ENCODE measurements around the gene PDZD7. TPM values are rescaled to one million over a fixed set of nuclear protein-coding genes. Genes with fewer than 3 reads are reported as not detected.

Gene PDZD7
- polyA plus RNA-seq, 6 donors from 2014 or later = 0.23 to 0.87 TPM; not detected in 4

DNA sequence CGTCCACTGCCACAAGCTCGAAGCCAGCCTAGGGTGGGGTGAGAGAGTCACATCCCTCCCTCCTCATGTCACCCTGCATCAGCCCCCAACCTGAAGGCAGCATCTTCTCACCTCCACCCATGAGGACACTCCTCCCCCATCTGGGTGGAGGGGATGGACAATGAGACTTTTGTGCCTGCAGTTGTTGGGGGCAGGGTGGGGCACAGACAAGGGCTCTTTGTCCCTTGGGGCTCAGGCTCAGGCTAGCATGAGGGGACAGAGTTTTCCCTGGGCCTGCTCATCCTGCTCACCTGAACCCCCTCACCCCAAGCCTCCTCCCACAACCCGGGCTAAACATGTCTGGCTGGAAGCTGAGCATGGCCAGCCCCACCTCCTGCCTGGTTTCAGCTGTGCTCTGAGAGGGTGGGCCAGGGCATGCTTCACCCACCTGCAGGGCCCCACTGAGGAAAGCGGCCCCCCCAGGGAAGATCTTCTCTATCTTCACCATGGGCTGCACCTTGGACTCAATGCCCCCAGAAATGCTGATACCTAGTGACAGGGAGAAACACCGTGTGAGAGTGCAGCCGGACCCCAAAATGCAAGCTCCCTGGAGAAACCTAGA is 22.0 kb downstream of the PDZD7 start:
- ATAC-seq (ENCODE audit: low read depth in 2 of 2) (no peak), DNase-seq (no peak)
- H3K4me1 Mint-ChIP-seq = peaks cover 11 to 12% (median 12%) of the 10 kb centered on the region in 3 donors
- H3K36me3 Mint-ChIP-seq = no peaks in the 10 kb centered on the region
- H3K27ac Mint-ChIP-seq = peak overlapping the region in 1 of 6 donors; percentile 38
- H3K27me3 Mint-ChIP-seq = peaks cover 0 to 7% (median 6%) of the 10 kb centered on the region in 3 donors
- H3K4me3 Mint-ChIP-seq = no peak overlapping the region
- H3K9me3 Mint-ChIP-seq = no peaks in the 10 kb centered on the region

DNA sequence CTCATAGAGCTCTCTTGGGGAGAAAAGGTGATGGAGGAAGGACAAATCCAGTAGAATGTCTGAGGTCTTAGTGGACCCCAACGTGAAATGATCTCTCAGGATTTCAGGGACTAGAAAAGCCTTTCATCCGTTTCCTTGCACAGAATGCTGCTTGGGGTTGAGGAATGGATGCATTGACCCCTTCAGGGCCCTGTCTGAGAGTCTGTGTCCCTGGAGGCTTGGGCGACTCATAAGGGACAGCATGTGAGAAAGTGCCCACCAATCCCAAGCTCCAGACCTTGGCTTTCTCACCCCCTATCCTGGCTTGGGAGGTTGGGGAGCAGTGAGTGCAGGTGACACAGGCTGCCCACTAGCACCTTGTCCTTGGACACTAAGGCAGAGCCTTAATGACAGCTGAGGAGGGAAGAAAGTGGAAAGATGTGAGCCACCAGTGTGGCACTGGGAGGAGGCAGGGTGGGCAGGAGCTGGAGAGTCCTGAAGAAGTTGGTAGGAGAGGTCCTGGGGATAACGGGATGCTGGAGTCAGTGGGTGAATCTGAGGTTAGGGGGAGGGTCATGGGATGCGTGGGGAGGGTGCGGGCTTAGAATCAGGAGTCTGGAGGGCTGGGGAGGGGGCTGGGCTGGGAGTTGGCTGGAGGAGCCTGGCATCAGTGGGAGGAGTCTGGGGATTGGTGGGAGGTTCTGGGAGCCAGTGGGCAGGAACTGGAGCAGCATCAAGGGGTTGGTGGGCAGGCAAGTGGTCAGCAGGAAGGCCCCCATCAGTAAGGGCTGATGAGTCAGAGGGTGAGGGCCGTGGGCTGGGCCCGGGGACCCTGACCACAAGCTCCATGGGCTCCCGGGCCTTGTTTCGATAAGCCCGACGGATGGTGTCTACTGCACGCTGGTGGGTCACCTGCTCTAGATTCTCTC is 22.8 kb downstream of the PDZD7 start:
- H3K27me3 Mint-ChIP-seq = peaks cover 0 to 3% (median 2%) of the 10 kb centered on the region in 3 donors
- no peak overlapping the region for H3K4me3 Mint-ChIP-seq
- H3K36me3 Mint-ChIP-seq = no peaks in the 10 kb centered on the region
- H3K27ac Mint-ChIP-seq = peak overlapping the region in 1 of 6 donors; percentile 74
- H3K4me1 Mint-ChIP-seq = peaks cover 7 to 8% (median 7%) of the 10 kb centered on the region in 3 donors
- DNase-seq (no peak), ATAC-seq (ENCODE audit: low read depth in 2 of 2) (no peak)
- H3K9me3 Mint-ChIP-seq = no peaks in the 10 kb centered on the region

DNA sequence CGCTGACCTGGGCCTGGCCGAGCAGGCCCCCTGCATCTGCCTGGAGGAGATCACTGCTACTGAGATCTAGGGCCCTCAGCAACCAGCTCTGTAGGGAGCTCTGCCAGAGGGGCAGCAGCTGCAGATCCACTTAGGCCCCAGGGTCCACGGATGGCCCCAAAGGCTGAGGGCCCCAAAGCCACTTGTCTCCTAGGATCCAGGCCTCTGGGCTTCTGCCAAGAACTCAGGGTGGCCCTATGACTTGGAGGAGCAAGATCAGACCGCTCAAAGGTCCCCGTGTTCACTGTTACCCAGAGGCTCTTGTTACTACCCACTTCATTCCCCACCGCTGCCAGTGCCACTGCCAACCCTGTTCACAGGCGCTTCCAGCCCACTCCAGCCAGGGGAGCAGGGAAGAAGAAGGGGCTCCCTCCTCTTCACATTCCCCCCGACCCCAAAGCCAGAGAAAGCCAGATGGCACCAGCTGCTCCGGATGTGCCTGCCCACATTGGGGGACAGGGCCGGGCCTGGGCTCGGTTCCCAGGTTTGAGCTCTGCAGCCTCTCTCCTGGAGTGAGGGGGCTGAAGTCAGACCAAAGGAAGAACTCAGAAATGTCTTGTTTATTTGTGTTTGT is 23.7 kb downstream of the PDZD7 start:
- Mint-ChIP-seq H3K36me3 (no peaks in the 10 kb centered on the region), H3K4me1 (peaks cover 0 to 3% (median 0%) of the 10 kb centered on the region in 3 donors), H3K9me3 (no peaks in the 10 kb centered on the region)

DNA sequence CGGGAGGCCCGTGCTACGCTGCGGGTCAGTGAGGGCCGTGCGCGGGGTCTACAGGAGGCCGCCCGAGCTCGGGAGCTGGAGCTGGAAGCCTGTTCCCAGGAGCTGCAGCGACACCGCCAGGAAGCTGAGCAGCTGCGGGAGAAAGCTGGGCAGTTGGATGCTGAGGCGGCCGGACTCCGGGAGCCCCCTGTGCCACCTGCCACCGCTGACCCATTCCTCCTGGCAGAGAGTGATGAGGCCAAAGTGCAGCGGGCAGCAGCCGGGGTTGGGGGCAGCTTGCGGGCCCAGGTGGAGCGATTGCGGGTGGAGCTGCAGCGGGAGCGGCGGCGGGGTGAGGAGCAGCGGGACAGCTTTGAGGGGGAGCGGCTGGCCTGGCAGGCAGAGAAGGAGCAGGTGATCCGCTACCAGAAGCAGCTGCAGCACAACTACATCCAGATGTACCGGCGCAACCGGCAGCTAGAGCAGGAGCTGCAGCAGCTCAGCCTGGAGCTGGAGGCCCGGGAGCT is 24.3 kb downstream of the PDZD7 start:
- no peak for DNase-seq
- Mint-ChIP-seq H3K4me3 (no peak overlapping the region), H3K36me3 (no peaks in the 10 kb centered on the region), H3K4me1 (peaks cover 0 to 3% (median 0%) of the 10 kb centered on the region in 3 donors), H3K9me3 (no peaks in the 10 kb centered on the region), H3K27me3 (no peaks in the 10 kb centered on the region), H3K27ac (no peak overlapping the region)
- no peak for ATAC-seq (ENCODE audit: low read depth in 2 of 2)

More for the DNA sequence above, 23.7 kb downstream of the PDZD7 start:
- Mint-ChIP-seq H3K4me3 (no peak overlapping the region), H3K27ac (no peak overlapping the region), H3K27me3 (no peaks in the 10 kb centered on the region)
- ATAC-seq (ENCODE audit: low read depth in 2 of 2) (no peak), DNase-seq (no peak)

DNA sequence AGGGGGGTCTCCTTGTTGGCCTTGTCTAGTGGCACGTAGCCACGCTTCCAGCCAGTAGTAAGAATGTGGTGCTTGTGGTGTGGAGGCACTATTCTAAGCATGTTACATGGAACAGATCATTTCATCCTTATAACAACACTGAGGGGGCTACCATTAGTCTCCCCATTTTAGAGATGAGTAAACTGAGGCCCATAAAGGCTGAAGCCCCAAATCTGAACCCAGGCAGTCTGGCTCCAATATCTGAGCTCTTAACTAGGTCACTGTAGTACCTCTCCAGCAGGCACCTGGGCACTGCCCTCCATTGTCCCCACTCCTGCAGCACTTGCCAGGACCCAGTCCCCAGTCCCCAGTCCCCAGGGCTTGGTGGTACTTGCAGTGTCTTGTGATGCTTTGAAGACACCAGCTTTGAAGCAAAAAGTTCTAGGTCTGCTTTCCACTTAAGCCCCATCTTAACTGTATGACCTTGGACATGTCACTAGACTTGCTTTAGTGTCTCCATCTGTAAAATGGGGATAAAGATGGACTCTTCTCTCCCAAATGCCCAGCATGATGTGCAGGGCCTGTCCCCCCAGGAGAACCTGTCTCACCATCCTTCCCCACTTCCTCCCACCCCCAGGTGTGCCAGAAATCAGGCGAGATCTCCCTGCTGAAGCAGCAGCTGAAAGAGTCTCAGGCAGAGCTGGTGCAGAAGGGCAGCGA is 24.9 kb downstream of the PDZD7 start:
- Mint-ChIP-seq H3K9me3 (no peaks in the 10 kb centered on the region), H3K27ac (no peak overlapping the region), H3K4me3 (no peak overlapping the region), H3K4me1 (peaks cover 3 to 7% (median 6%) of the 10 kb centered on the region in 3 donors), H3K27me3 (no peaks in the 10 kb centered on the region), H3K36me3 (no peaks in the 10 kb centered on the region)
- DNase-seq (no peak), ATAC-seq (ENCODE audit: low read depth in 2 of 2) (no peak)

DNA sequence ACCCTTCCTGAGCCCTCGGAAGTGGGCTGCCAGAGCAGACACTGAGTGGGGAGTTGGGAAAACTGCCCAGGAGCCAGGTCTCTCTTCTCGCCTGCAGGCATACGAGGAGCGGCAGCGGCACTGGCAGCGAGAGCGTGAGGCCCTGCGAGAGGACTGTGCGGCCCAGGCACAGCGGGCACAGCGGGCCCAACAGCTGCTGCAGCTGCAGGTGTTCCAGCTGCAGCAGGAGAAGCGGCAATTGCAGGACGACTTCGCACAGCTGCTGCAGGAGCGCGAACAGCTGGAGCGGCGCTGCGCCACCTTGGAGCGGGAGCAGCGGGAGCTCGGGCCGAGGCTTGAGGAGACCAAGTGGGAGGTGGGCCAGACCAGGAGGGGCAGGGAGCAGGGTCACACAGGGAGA is 25.6 kb downstream of the PDZD7 start:
- Mint-ChIP-seq H3K4me3 (no peak overlapping the region), H3K27ac (no peak overlapping the region), H3K27me3 (no peaks in the 10 kb centered on the region), H3K4me1 (peaks cover 10% of the 10 kb centered on the region in 3 donors), H3K36me3 (no peaks in the 10 kb centered on the region), H3K9me3 (no peaks in the 10 kb centered on the region)
- DNase-seq (no peak), ATAC-seq (ENCODE audit: low read depth in 2 of 2) (no peak)

DNA sequence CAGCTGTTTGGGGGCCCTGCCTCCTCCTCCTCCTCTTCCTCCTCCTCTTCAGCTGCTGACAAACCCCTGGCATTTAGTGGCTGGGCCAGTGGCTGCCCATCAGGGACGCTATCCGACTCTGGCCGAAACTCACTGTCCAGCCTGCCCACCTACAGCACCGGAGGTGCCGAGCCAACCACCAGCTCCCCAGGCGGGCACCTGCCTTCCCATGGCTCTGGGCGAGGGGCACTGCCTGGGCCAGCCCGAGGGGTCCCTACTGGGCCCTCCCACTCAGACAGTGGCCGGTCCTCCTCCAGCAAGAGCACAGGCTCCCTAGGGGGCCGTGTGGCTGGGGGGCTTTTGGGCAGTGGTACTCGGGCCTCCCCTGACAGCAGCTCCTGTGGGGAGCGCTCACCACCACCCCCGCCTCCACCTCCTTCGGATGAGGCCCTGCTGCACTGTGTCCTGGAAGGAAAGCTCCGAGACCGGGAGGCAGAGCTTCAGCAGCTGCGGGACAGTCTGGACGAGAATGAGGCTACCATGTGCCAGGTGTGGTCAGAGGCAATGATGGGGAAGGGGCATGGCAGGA is 27.2 kb downstream of the PDZD7 start:
- Mint-ChIP-seq H3K27ac (no peak overlapping the region), H3K9me3 (no peaks in the 10 kb centered on the region), H3K36me3 (no peaks in the 10 kb centered on the region), H3K4me1 (peaks cover 12 to 17% (median 16%) of the 10 kb centered on the region in 3 donors), H3K27me3 (no peaks in the 10 kb centered on the region), H3K4me3 (peak overlapping the region in 1 of 8 donors; percentile 44)
- ATAC-seq (ENCODE audit: low read depth in 2 of 2) (no peak), DNase-seq (no peak)

DNA sequence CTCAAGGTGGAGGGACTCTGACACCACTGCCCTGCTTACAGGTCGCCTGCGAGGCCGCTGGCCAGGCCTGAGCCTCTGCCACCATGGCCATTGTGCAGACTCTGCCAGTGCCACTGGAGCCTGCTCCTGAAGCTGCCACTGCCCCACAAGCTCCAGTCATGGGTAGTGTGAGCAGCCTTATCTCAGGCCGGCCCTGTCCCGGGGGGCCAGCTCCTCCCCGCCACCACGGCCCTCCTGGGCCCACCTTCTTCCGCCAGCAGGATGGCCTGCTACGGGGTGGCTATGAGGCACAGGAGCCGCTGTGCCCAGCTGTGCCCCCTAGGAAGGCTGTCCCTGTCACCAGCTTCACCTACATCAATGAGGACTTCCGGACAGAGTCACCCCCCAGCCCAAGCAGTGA is 28.5 kb downstream of the PDZD7 start:
- ATAC-seq (ENCODE audit: low read depth in 2 of 2) = no peak
- H3K4me1 Mint-ChIP-seq = peaks cover 18 to 26% (median 26%) of the 10 kb centered on the region in 3 donors
- H3K4me3 Mint-ChIP-seq = no peak overlapping the region
- no peaks in the 10 kb centered on the region for H3K27me3 Mint-ChIP-seq
- no peaks in the 10 kb centered on the region for H3K9me3 Mint-ChIP-seq
- no peak for DNase-seq
- H3K36me3 Mint-ChIP-seq = no peaks in the 10 kb centered on the region
- no peak overlapping the region for H3K27ac Mint-ChIP-seq

DNA sequence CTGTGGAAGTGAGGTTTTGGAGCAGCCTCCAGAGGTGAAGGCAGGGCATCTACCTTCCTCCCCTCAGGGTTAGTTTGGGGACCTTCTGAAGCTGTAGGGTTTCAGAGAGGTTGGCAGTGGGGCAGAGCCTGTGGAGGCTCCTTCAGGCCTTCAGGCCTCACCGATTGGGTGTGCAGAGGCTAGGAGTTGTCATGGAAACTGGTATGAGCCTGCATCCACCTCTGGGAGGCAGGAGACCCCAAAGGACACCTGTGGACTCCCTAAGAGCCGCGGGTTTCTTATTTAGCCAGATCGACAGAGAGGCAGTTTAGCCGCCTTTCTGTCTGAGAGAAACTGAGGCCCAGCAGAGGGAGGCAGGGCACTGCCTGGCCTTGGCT is 29.3 kb downstream of the PDZD7 start:
- Mint-ChIP-seq H3K4me1 (peaks cover 18 to 28% (median 27%) of the 10 kb centered on the region in 3 donors), H3K4me3 (peak overlapping the region in 4 of 8 donors; percentile 63 to 84 (median 76)), H3K27ac (peak overlapping the region in 1 of 6 donors; percentile 86), H3K27me3 (no peaks in the 10 kb centered on the region), H3K36me3 (no peaks in the 10 kb centered on the region), H3K9me3 (no peaks in the 10 kb centered on the region)
- ATAC-seq (ENCODE audit: low read depth in 2 of 2) (no peak), DNase-seq (no peak)

DNA sequence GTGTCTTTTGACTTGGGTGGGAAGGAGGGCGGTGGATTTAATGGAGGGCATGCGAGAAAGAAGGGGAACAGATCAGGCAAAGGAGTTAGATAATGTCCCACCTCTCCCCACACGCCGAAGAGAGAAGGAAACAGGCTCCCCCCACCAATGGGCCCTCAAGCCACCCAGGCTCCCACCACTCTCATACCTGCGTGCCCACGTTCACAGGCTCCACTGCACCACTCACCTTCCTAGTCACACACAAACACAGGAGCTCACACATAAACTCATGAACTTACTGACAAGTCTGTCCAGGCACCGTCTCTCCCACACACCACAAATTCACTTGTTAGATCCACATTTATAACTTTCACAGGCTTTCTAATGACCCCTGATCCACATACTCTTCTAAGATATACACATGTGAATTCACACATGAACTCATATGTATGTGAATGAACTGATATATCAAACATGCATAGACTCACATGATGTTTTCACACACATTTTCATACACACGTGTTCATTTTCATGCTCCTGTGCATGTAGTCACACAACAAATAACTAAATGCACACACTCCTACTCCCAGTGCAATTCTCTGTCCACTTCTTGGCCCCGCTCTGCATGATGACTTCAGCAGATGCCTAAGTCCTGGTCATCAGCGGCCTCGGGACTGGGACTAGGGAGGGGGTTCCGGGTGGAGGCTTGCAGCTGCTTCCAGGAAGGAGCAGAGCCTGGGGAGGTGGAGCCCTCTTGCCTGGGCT is 29.8 kb downstream of the PDZD7 start:
- no peaks in the 10 kb centered on the region for H3K36me3 Mint-ChIP-seq
- ATAC-seq (ENCODE audit: low read depth in 2 of 2) (no peak), DNase-seq (no peak)
- H3K27me3 Mint-ChIP-seq = no peaks in the 10 kb centered on the region
- H3K27ac Mint-ChIP-seq = peak overlapping the region in 4 of 6 donors; percentile 0 to 93 (median 86)
- H3K4me3 Mint-ChIP-seq = peak overlapping the region; percentile 23 to 84 (median 79)
- peaks cover 23 to 34% (median 32%) of the 10 kb centered on the region in 3 donors for H3K4me1 Mint-ChIP-seq
- H3K9me3 Mint-ChIP-seq = no peaks in the 10 kb centered on the region

DNA sequence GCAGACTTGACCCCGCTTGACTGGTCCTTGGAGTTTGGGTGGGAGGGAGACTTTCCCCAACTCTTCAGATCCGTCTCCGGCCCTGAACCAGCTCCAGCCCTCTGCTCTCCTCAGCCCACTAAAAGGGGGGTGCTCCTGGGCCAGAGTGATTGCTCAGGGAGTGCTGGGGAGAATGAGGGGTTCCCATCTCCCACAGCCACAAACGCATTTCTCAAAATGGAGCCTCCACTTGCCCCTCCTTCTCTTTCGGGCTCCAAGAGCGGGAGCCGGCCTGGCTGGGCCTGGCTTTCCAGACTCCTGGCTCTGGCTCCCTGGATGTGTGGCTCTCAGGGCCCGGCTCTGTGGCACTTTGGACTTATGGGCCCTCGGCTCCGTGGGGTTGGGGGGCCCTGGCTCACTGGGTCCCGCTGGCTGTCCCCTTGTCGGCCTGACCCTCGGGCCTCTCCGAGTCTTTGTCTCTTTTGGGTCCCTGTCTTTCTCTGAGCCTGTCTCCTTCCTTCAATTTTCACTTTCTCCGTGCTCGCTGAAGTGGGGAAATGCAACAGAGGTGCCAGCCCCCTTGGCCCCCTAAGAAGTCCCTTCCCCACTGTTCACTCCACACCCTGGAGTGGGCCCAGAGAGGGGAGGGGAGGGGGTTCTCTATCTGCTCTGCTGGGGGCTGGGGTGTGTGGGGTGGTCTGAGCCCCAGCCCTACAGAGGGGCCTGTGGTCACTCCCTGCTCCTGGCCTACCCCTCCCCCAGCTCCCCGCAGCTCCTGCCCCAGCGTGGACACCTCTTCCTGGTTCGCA is 30.6 kb downstream of the PDZD7 start:
- DNase-seq (no peak), ATAC-seq (ENCODE audit: low read depth in 2 of 2) (no peak)
- Mint-ChIP-seq H3K27me3 (no peaks in the 10 kb centered on the region), H3K36me3 (no peaks in the 10 kb centered on the region), H3K9me3 (no peaks in the 10 kb centered on the region), H3K4me3 (peak overlapping the region; percentile 55 to 90 (median 84)), H3K27ac (peak overlapping the region in 3 of 6 donors; percentile 26 to 87 (median 86)), H3K4me1 (peaks cover 23 to 40% (median 34%) of the 10 kb centered on the region in 3 donors)

DNA sequence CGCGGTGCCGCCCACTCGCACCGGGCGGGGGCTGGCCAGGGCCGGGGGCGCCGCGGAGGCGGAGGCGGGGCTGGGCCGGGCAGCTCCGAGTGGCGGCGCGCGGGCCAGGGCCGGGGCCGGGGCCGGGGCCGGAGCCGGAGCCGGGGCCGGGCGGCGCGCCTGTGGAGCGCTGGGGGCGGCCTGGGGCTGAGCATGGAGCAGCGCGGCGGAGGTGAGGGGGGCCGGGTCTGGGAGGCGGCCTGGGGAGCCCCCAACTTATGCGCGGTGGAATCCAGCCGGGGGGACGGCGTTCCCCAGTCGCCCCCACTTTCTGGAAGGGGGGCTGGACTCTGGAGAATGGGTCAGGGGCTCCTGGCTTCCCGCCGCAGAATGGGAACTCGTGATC is 31.2 kb downstream of the PDZD7 start, which contains the start of gene LZTS2:
Gene LZTS2, plus strand, starts transcription at position 67 of the 385 bp plus-strand sequence. CDS start 2,731 bp downstream, outside the sequence.
- Mint-ChIP-seq H3K4me3 (peak within 1 kb of the TSS; percentile 81 to 98 (median 90)), H3K4me1 (peaks cover 23 to 40% (median 34%) of the 10 kb centered on the region in 3 donors), H3K27ac (peak within 1 kb of the TSS; percentile 86 to 99 (median 96)), H3K9me3 (no peaks in the 10 kb centered on the region), H3K27me3 (no peaks in the 10 kb centered on the region), H3K36me3 (no peaks in the 10 kb centered on the region)
- no peak for DNase-seq
- ATAC-seq (ENCODE audit: low read depth in 2 of 2) = no peak
